ENCODE results near the gene SNAP91. TPM values are rescaled to one million over a fixed set of nuclear protein-coding genes. Genes with fewer than 3 reads are reported as not detected.

SNAP91 gene
- total RNA-seq, 6 experiments from 2014 or later: not detected

DNA sequence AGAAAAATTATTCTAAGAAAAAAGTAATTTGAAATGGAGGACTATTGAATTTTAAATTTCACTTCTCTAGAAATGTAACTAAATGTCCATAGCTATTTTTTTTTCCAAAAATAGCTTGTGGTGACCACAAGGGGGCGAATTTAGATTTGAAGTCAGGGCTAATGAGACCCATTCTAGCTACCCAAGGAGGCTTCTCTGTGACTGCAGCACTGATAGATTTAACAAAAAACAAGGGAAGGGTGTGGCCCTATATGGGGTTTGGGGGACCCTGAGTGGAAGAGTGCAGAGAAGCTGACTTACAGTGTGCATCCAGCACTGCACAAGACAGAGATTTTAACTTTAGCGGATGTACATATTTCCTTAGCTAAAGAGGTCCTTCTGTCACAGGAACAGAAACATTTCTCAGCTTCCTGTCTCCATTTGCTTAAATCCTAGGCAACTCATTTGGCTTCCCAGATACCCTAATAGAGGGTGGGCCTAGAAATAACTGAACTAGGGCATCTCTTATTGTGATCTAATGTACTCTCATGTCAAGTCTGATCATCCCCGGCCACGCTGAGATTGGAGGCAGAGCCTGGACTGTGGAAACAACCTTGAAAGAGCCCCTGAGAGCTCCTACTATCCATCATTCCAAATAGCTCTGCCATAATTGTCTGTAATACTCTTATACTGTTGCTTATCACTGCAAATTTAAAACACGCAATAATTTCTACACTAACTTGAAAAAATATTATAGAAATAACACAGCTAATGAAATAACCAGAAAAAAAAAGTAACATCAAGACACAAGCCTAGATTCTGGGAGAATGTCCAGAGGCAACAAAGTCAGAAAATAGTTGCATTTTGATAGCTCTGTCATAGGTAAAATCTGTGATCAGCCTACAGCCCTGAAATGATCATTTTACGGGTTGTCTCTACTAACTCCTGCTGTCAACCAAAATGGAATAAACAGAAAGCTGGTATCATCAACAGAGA is 93.6 kb downstream of the SNAP91 start:
- Histone ChIP-seq H3K27me3 (no peaks in the 10 kb centered on the region), H3K36me3 (no peaks in the 10 kb centered on the region), H3K4me3 (no peak overlapping the region), H3K27ac (no peak overlapping the region), H3K9me3 (no peaks in the 10 kb centered on the region), H3K4me1 (no peaks in the 10 kb centered on the region)
- 49% methylated on average over 5 of the region's 6 CpGs for WGBS (ENCODE audit: insufficient coverage, low coverage, low lambda C conversion rate, missing lambda C conversion rate)
- no peak for DNase-seq
- intact Hi-C loops (cut with DNase I): no loop called here
- TF ChIP-seq POLR2A (IDR thresholded peaks at IDR 0.05): no peak
- TF ChIP-seq, protein P1, sequence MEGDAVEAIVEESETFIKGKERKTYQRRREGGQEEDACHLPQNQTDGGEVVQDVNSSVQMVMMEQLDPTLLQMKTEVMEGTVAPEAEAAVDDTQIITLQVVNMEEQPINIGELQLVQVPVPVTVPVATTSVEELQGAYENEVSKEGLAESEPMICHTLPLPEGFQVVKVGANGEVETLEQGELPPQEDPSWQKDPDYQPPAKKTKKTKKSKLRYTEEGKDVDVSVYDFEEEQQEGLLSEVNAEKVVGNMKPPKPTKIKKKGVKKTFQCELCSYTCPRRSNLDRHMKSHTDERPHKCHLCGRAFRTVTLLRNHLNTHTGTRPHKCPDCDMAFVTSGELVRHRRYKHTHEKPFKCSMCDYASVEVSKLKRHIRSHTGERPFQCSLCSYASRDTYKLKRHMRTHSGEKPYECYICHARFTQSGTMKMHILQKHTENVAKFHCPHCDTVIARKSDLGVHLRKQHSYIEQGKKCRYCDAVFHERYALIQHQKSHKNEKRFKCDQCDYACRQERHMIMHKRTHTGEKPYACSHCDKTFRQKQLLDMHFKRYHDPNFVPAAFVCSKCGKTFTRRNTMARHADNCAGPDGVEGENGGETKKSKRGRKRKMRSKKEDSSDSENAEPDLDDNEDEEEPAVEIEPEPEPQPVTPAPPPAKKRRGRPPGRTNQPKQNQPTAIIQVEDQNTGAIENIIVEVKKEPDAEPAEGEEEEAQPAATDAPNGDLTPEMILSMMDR (IDR thresholded peaks at IDR 0.05): peak; percentile 36 to 61 (median 60)
- peak; percentile 33 to 62 (median 50) for ATAC-seq

DNA sequence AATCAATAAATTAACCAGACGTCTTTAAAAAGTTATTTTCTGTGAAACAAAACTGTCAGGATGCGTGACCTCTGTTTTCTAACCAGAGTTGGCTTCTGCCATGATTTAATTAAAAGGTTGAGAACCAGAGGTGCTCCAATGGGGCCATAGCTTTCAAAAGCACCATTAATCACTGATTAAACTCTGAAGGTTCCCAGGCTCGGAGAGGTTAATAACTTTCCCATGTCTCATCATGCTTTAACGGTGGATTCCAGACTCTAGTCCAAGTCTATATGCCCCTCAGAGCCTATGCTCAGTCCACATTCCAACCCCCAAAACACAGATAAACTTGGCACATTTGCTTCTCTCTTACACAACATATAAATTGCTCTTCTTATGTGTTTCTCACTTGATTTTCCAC is 95.5 kb downstream of the SNAP91 start:
- WGBS (ENCODE audit: insufficient coverage, low coverage, low lambda C conversion rate, missing lambda C conversion rate): 31% methylated on average over 4 of the region's 4 CpGs
- intact Hi-C loops (cut with DNase I): no loop called here
- no peak for ATAC-seq

DNA sequence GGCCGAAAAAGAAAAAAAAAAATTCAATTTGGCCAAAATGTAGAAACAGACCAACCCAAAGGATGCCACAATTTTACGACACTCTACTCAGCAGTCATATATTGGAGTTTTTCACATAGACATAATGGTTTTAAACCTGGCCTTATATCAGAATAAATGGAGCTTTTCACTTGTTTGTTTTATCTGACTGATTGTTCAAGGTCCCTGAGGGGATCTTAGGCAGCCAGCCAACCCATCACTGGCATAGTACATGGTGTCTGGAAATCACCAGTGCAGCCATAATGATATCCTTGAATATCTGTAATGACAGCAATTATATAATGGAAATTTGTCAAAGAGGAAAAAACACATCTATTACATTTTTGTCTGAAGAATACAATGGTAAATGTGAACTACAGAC is 99.7 kb downstream of the SNAP91 start:
- no peaks in the 10 kb centered on the region for H3K36me3 ChIP-seq
- no peak for TF ChIP-seq POLR2A (IDR thresholded peaks at IDR 0.05)
- TF ChIP-seq, protein P1 (IDR thresholded peaks at IDR 0.05): no peak
- intact Hi-C loops (cut with DNase I): no loop called here
- WGBS (ENCODE audit: insufficient coverage, low coverage, low lambda C conversion rate, missing lambda C conversion rate): 41% methylated on average over 2 of the region's 2 CpGs
- H3K27me3 ChIP-seq: no peaks in the 10 kb centered on the region
- no peaks in the 10 kb centered on the region for H3K4me1 ChIP-seq
- no peak overlapping the region for H3K27ac ChIP-seq
- ATAC-seq (no peak), DNase-seq (no peak)
- H3K9me3 ChIP-seq: no peaks in the 10 kb centered on the region
- H3K4me3 ChIP-seq: no peak overlapping the region

More for the DNA sequence above, 95.5 kb downstream of the SNAP91 start:
- DNase-seq: no peak
- Histone ChIP-seq H3K36me3 (no peaks in the 10 kb centered on the region), H3K27ac (no peak overlapping the region), H3K4me1 (no peaks in the 10 kb centered on the region), H3K4me3 (no peak overlapping the region), H3K9me3 (no peaks in the 10 kb centered on the region), H3K27me3 (no peaks in the 10 kb centered on the region)
- TF ChIP-seq, protein P1 (IDR thresholded peaks at IDR 0.05): no peak
- TF ChIP-seq POLR2A (IDR thresholded peaks at IDR 0.05): no peak

DNA sequence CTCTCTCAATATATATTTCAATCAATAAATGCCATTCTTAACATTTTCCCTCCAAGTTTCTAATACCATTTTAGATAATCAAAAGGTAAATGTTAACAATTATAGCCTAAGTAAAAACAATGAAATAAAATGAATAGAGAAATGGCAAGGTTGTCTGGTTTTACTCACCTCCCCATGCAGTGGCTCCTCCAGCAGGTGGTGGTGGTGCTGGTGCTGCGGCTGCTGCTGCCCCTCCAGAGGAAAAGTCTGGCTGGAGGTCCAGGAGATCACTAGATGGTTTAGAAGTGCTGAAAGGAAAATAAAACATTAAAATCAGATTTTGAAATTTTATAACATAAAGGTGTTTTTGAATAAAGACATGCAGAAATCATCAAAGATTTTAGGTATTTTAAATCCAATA is 103.4 kb downstream of the SNAP91 start:
- Histone ChIP-seq H3K36me3 (no peaks in the 10 kb centered on the region), H3K27ac (no peak overlapping the region), H3K27me3 (no peaks in the 10 kb centered on the region), H3K9me3 (no peaks in the 10 kb centered on the region), H3K4me3 (no peak overlapping the region), H3K4me1 (no peaks in the 10 kb centered on the region)
- no peak for ATAC-seq
- TF ChIP-seq, protein P1 (IDR thresholded peaks at IDR 0.05): no peak
- no peak for TF ChIP-seq POLR2A (IDR thresholded peaks at IDR 0.05)
- 50% methylated on average over 1 of the region's 1 CpG for WGBS (ENCODE audit: insufficient coverage, low coverage, low lambda C conversion rate, missing lambda C conversion rate)
- no peak for DNase-seq
- intact Hi-C loops (cut with DNase I): no loop called here

Measured in right lobe of liver (tissue), 6 donors.